Upper lobe of left lung (tissue), 4 donors: ENCODE measurements around the gene TLN1.

ENCODE experiments used
- CTCF ChIP-seq, 6 experiments: fragments of 450-650 bp in 4 of 6; fragments of 200-600 bp in 2 of 6; sonication (generic) in 2 of 6; IDR thresholded peaks; one replicate each; pipeline ENCODE4 v1.5.1; 2016 to 2019; ENCODE audit warnings: antibody characterized with exemption in 6 of 6
- EP300 ChIP-seq, 4 donors: sonication (generic); formaldehyde crosslinking; IDR thresholded peaks; one replicate each; pipeline ENCODE4 v1.5.1; 2017; ENCODE audit warnings: antibody characterized with exemption in 4 of 4, control low read depth in 2 of 4
- POLR2A ChIP-seq, 4 donors: fragments of 450-650 bp; IDR thresholded peaks; one replicate each; pipeline ENCODE4 v1.5.1; 2016 to 2017; ENCODE audit warnings: antibody characterized with exemption in 4 of 4, mild to moderate bottlenecking in 2 of 4
- POLR2AphosphoS5 ChIP-seq, 2 donors: sonication (generic); formaldehyde crosslinking; IDR thresholded peaks; one replicate each; pipeline ENCODE4 v1.5.1; 2017; ENCODE audit warnings: antibody characterized with exemption in 2 of 2

DNA sequence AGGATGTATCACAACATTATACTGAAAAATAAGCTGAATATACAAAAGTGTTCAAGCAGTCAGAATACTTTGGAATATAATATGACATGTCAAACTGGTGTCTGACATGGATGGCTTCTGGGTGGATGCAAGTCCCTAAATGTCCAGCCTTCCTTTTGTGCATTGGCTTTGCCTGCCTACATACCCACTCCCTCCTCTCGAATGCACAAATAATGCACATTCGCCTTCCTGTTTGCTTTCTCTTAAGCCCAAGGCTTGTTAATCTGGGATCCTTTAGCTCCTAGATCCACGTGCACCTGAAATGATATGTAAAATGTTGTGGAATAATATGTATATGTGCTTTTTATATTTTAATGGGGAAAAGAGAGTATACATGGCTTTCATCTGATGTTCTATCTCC, 46.5 kb upstream of the TLN1 start:
- no peak for TF ChIP-seq CTCF (IDR thresholded peaks at IDR 0.05)
- TF ChIP-seq POLR2AphosphoS5 (IDR thresholded peaks at IDR 0.05), result no peak
- TF ChIP-seq POLR2A (IDR thresholded peaks at IDR 0.05), result no peak
- TF ChIP-seq EP300 (IDR thresholded peaks at IDR 0.05), result no peak
